GM12892 (cell line): ENCODE data around the gene FAM20C.

Experiments
- POLR2A ChIP-seq: IDR thresholded peaks from 2 replicates; pipeline ENCODE4 v1.6.1; 2011; ENCODE audit warnings: low read depth, low read length, control low read depth
- POLR2AphosphoS5 ChIP-seq: IDR thresholded peaks from 2 replicates; pipeline ENCODE4 v1.6.1; 2011; ENCODE audit warnings: low read depth, low read length, control low read depth

DNA sequence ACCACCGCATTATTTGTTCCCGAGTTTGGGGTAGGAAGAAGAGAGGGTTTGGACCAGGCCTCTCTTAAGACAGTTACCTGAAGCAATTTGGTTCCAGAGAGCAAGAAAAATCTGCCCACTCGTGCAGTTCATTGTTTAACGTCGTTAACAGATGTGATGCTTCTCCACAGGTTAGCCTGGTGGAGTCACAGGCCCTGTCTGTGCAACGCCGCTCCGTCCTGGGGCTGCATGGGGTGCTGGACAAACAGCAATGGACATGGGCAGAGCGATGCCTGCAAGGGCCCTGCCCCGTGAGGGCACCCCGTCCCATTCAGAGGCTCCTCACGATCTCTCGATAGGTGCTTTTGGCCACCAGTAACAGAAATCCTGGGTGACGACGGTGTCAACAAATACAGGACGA, 107.3 kb downstream of the FAM20C start:
- TF ChIP-seq POLR2A: no peak
- no peak for TF ChIP-seq POLR2AphosphoS5
